ENCODE measurements around the gene PHKG2.

DNA sequence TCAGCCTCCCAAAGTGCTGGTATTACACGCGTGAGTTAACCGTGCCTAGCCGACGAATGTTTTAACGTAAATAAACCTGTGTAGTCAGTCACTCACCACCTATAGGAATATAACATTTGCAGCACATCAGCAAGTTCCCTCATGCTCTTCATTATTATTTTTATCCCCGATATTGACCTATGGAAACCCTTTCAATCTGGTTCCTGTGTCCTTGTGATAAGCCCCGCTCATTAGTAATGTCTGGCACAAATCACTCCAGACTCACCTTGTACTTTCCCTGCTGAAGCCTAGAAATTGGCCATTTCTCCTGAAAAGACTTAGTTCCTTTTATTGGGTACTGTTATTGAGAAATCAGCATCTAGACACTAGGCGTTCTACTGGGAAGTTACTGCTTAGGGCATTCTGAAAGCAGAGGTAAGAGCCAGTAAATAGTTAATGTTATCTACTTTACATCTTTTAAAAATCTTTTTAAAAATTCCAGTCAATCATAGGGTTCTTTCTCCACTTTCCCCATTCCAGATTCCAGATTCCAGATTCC, 1.5 kb upstream of the PHKG2 start:
- TF ChIP-seq, protein P1, sequence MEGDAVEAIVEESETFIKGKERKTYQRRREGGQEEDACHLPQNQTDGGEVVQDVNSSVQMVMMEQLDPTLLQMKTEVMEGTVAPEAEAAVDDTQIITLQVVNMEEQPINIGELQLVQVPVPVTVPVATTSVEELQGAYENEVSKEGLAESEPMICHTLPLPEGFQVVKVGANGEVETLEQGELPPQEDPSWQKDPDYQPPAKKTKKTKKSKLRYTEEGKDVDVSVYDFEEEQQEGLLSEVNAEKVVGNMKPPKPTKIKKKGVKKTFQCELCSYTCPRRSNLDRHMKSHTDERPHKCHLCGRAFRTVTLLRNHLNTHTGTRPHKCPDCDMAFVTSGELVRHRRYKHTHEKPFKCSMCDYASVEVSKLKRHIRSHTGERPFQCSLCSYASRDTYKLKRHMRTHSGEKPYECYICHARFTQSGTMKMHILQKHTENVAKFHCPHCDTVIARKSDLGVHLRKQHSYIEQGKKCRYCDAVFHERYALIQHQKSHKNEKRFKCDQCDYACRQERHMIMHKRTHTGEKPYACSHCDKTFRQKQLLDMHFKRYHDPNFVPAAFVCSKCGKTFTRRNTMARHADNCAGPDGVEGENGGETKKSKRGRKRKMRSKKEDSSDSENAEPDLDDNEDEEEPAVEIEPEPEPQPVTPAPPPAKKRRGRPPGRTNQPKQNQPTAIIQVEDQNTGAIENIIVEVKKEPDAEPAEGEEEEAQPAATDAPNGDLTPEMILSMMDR (IDR thresholded peaks at IDR 0.05): no peak
- TF ChIP-seq POLR2A (IDR thresholded peaks at IDR 0.05): no peak

Data from ovary (tissue), 3 donors.